ENCODE measurements around the gene FGD5. TPM values are rescaled to one million over a fixed set of nuclear protein-coding genes. Genes with fewer than 3 reads are reported as not detected.

The FGD5 gene
- total and polyA plus RNA-seq, 9 of the 15 experiments (the other 6 are each of a cell fraction or from before 2014, with no cell fraction given) = 0.18 TPM; not detected in 8

- peak; percentile 51 for ATAC-seq
- no peak for FAIRE-seq
- Histone ChIP-seq H3K36me3 (ENCODE audit: control insufficient read depth, insufficient read depth, low read length) (no peaks in the 10 kb centered on the region), H3K27ac (ENCODE audit: extremely low read depth, low read depth, low read length) (no peak overlapping the region), H2AFZ (ENCODE audit: low read depth, low read length) (no peak overlapping the region), H4K20me1 (replicated peaks; ENCODE audit: control insufficient read depth, insufficient read depth, low read length) (peaks cover 7% of the 10 kb centered on the region; the same call in 1 of the 2 replicates), H3K27me3 (ENCODE audit: control insufficient read depth in 2 of 2, insufficient read depth in 2 of 2, low read length in 2 of 2) (peaks cover 20 to 59% of the 10 kb centered on the region in 2 experiments), H3K4me2 (ENCODE audit: insufficient read depth, low read length) (no peak overlapping the region), H3K9ac (ENCODE audit: insufficient read depth in 1 of 2, low read depth in 2 of 2, low read length in 2 of 2) (no peak overlapping the region), H3K79me2 (ENCODE audit: control insufficient read depth, insufficient read depth, low read length) (no peaks in the 10 kb centered on the region), H3K9me3 (replicated peaks; ENCODE audit: control insufficient read depth, insufficient read depth, low read depth, low read length) (no peaks in the 10 kb centered on the region), H3K4me1 (replicated peaks in 1 of 2; ENCODE audit: control insufficient read depth in 2 of 2, insufficient read depth in 2 of 2, low read length in 2 of 2) (no peaks in the 10 kb centered on the region), H3K9me1 (ENCODE audit: control insufficient read depth, insufficient read depth, low read length) (no peaks in the 10 kb centered on the region), H3K4me3 (no peak overlapping the region)
- in situ Hi-C loops (cut with MboI) = no loop called here
- WGBS (ENCODE audit: insufficient coverage, low coverage, missing lambda C conversion rate) = 1% methylated on average over 7 of the region's 7 CpGs
- TF ChIP-seq, protein P1, sequence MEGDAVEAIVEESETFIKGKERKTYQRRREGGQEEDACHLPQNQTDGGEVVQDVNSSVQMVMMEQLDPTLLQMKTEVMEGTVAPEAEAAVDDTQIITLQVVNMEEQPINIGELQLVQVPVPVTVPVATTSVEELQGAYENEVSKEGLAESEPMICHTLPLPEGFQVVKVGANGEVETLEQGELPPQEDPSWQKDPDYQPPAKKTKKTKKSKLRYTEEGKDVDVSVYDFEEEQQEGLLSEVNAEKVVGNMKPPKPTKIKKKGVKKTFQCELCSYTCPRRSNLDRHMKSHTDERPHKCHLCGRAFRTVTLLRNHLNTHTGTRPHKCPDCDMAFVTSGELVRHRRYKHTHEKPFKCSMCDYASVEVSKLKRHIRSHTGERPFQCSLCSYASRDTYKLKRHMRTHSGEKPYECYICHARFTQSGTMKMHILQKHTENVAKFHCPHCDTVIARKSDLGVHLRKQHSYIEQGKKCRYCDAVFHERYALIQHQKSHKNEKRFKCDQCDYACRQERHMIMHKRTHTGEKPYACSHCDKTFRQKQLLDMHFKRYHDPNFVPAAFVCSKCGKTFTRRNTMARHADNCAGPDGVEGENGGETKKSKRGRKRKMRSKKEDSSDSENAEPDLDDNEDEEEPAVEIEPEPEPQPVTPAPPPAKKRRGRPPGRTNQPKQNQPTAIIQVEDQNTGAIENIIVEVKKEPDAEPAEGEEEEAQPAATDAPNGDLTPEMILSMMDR (IDR thresholded peaks at IDR 0.05 in 2 of 3, conservative IDR thresholded peaks at IDR 0.05 in 1 of 3; ENCODE audit: insufficient read depth in 2 of 3, low read depth in 1 of 3, low read length in 3 of 3) = 0 out of 6 replicates have a peak, but pooled peaks of 1 of the 3 experiments have one; percentile 10
- no peak for TF ChIP-seq ZNF175 (CRISPR knock-in tag; IDR thresholded peaks at IDR 0.05; ENCODE audit: low read depth)
- peak; percentile 71; the same call in 1 of the 2 replicates for TF ChIP-seq SPI1 (IDR thresholded peaks at IDR 0.05; ENCODE audit: borderline replicate concordance, low read depth, low read length)
- no peak for TF ChIP-seq TEAD2 (tag; IDR thresholded peaks at IDR 0.05)
- TF ChIP-seq ZFX (CRISPR knock-in tag; IDR thresholded peaks at IDR 0.05) = no peak
- no peak for TF ChIP-seq SMARCC2 (IDR thresholded peaks at IDR 0.05; ENCODE audit: low read depth)
- TF ChIP-seq RBM22 (IDR thresholded peaks at IDR 0.05; ENCODE audit: low read depth, low read length, poor library complexity, severe bottlenecking) = no peak
- TF ChIP-seq, protein P2, sequence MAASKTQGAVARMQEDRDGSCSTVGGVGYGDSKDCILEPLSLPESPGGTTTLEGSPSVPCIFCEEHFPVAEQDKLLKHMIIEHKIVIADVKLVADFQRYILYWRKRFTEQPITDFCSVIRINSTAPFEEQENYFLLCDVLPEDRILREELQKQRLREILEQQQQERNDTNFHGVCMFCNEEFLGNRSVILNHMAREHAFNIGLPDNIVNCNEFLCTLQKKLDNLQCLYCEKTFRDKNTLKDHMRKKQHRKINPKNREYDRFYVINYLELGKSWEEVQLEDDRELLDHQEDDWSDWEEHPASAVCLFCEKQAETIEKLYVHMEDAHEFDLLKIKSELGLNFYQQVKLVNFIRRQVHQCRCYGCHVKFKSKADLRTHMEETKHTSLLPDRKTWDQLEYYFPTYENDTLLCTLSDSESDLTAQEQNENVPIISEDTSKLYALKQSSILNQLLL (CRISPR knock-in tag; IDR thresholded peaks at IDR 0.05; ENCODE audit: borderline replicate concordance) = no peak
- intact Hi-C loops (cut with micrococcal nuclease) = no loop called here
- ChIA-PET POLR2A (interaction anchor here (0.7 to 1.4 kb wide), 3 partner anchors 10 to 77 kb away, joined by 3 to 6 read pairs (median 5); no protein-coding TSS in a partner anchor), CTCF (ENCODE audit: low intra/inter-chr PET ratio) (no interaction called here)
- BruUV-seq (replicated peaks) = no TSS peak
- no peak for DNase-seq (ENCODE audit: extremely low read depth in 1 of 4, low spot score in 3 of 4)
Measured at GRCh38 chr3:14898929-14899328, 80.2 kb downstream of the FGD5 start.

All from K562 (cell line).